ENCODE measurements around the gene LY86.

DNA sequence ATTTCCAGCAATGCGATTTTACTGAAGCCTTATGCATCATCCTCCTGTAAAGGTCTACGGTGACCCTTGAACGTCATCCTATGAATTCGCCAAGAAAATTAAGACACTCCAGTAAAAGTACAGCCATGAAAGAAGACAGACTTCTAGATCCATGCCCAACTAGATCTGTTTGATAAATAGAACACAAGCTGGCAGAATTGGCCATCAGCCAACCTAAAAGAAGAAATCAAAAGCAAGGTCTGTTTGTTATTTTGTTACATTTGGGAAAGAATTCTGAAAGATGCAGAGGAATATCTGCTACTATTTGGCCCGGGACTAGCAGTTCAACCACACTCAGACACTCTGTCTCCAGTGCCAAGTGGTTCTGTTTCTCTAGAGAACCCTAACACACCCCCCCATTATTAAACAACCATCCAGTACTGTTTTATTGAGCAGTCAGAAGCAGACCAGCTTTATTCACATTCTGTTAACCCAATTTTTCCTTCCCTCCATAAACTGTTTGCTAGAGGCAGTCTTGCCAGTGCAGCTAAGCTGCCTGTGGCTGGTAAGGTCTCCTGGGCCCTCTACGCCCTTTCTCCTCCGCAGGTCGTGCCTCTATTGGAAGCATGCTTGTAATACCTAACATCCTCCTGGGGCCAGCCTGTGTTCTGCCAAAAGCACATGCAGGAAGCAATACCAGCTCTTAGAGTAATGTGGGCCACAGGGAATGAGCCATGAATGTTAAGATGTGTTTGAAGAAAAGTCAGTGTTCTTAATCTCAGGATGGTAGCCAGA, 30.7 kb downstream of the LY86 start:
- TF ChIP-seq, protein P1, sequence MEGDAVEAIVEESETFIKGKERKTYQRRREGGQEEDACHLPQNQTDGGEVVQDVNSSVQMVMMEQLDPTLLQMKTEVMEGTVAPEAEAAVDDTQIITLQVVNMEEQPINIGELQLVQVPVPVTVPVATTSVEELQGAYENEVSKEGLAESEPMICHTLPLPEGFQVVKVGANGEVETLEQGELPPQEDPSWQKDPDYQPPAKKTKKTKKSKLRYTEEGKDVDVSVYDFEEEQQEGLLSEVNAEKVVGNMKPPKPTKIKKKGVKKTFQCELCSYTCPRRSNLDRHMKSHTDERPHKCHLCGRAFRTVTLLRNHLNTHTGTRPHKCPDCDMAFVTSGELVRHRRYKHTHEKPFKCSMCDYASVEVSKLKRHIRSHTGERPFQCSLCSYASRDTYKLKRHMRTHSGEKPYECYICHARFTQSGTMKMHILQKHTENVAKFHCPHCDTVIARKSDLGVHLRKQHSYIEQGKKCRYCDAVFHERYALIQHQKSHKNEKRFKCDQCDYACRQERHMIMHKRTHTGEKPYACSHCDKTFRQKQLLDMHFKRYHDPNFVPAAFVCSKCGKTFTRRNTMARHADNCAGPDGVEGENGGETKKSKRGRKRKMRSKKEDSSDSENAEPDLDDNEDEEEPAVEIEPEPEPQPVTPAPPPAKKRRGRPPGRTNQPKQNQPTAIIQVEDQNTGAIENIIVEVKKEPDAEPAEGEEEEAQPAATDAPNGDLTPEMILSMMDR (IDR thresholded peaks at IDR 0.05): no peak
- no peak for TF ChIP-seq EZH2 (IDR thresholded peaks at IDR 0.05; ENCODE audit: borderline replicate concordance, insufficient read depth, low read depth, low read length, poor library complexity, severe bottlenecking)

Measured in B cell (primary cell).